SK-N-SH (cell line): ENCODE results near the gene GABRB1. TPM values are rescaled to one million over a fixed set of nuclear protein-coding genes. Genes with fewer than 3 reads are reported as not detected.

Experiments
- CTCF ChIA-PET: fragments of 300-600, 350-600 bp; formaldehyde crosslinking; extraction: SDS; loops from one replicate; lab custom pipeline; 2021; lab: Yijun Ruan, JAX
- POLR2A ChIA-PET: fragments of 350-600 bp; sonication (Branson Sonifier 250); formaldehyde crosslinking; extraction: SDS; loops from one replicate; lab custom pipeline; 2020; ENCODE audit warnings: antibody characterized with exemption, inconsistent platforms; lab: Yijun Ruan, JAX
- DNase-seq: peaks from one replicate; pipeline ENCODE4 v3.0.0; 2012
- H2AFZ ChIP-seq: fragments of 200-600 bp; sonication (generic); 2 replicates; pipeline ENCODE4 v1.8.1; 2016; ENCODE audit warnings: antibody characterized with exemption, mild to moderate bottlenecking, low read depth
- H3F3A ChIP-seq: fragments of 200-600 bp; sonication (generic); replicated peaks from 2 replicates; pipeline ENCODE3; 2016; ENCODE audit warnings: antibody characterized with exemption, mild to moderate bottlenecking; ENCODE audit not compliant: insufficient read depth
- H3K27ac ChIP-seq, 2 experiments: fragments of 200-500 bp in 1 of 2; fragments of 200-600 bp in 1 of 2; sonication (Bioruptor generic) in 1 of 2; sonication (generic), shearing (Covaris generic) in 1 of 2; 2 replicates each; pipeline versions ENCODE4 v1.5.1 to v1.6.1; 2014 to 2016; ENCODE audit warnings: low read depth in 2 of 2, inconsistent platforms in 1 of 2, low read length in 1 of 2, mild to moderate bottlenecking in 1 of 2, mixed read lengths in 1 of 2
- H3K27me3 ChIP-seq: fragments of 200-600 bp; sonication (generic), shearing (Covaris generic); 2 replicates; pipeline ENCODE4 v1.6.1; 2016; ENCODE audit warnings: mixed run types; ENCODE audit not compliant: insufficient read depth
- H3K36me3 ChIP-seq, 2 experiments: fragments of 200-500 bp in 1 of 2; fragments of 200-600 bp in 1 of 2; sonication (Bioruptor generic) in 1 of 2; sonication (generic) in 1 of 2; replicated peaks in 1 of 2; 2 replicates each; pipeline versions ENCODE3 to v1.5.1; 2014 to 2016; ENCODE audit warnings: low read length in 1 of 2, mild to moderate bottlenecking in 1 of 2; ENCODE audit not compliant: insufficient read depth in 2 of 2, control insufficient read depth in 1 of 2
- H3K4me1 ChIP-seq, 2 experiments: fragments of 200-500 bp in 1 of 2; fragments of 200-600 bp in 1 of 2; sonication (Bioruptor generic) in 1 of 2; sonication (generic), shearing (Covaris generic) in 1 of 2; 2 replicates each; pipeline versions ENCODE4 v1.5.1 to v1.6.1; 2014 to 2016; ENCODE audit warnings: low read depth in 1 of 2, low read length in 1 of 2, mixed run types in 1 of 2; ENCODE audit not compliant: insufficient read depth in 2 of 2, control insufficient read depth in 1 of 2
- H3K4me2 ChIP-seq: fragments of 200-600 bp; sonication (generic), shearing (Covaris generic); 2 replicates; pipeline ENCODE4 v1.6.1; 2017; ENCODE audit warnings: mixed run types
- H3K4me3 ChIP-seq, 2 experiments: fragments of 200-500 bp in 1 of 2; fragments of 200-600 bp in 1 of 2; sonication (Bioruptor generic) in 1 of 2; sonication (generic), shearing (Covaris generic) in 1 of 2; 2 replicates each; pipeline versions ENCODE4 v1.5.1 to v1.8.1; 2014 to 2016; ENCODE audit warnings: low read depth in 2 of 2, inconsistent platforms in 1 of 2, low read length in 1 of 2, mild to moderate bottlenecking in 1 of 2, mixed read lengths in 1 of 2, moderate library complexity in 1 of 2
- H3K79me2 ChIP-seq: fragments of 200-600 bp; sonication (generic); 2 replicates; pipeline ENCODE4 v1.8.1; 2017; ENCODE audit warnings: mild to moderate bottlenecking; ENCODE audit not compliant: insufficient read depth
- H3K9ac ChIP-seq: fragments of 200-600 bp; sonication (generic); 2 replicates; pipeline ENCODE4 v1.6.1; 2017; ENCODE audit warnings: mixed run types
- H3K9me2 ChIP-seq: fragments of 200-600 bp; sonication (generic); 2 replicates; pipeline ENCODE4 v1.6.1; 2017; ENCODE audit warnings: mixed run types
- H3K9me3 ChIP-seq: fragments of 200-600 bp; sonication (generic); 2 replicates; pipeline ENCODE4 v1.6.1; 2017; ENCODE audit warnings: mixed run types, mild to moderate bottlenecking, moderate library complexity
- H4K20me1 ChIP-seq: fragments of 200-600 bp; sonication (generic); 2 replicates; pipeline ENCODE4 v1.6.1; 2017; ENCODE audit warnings: mild to moderate bottlenecking, mixed run types; ENCODE audit not compliant: insufficient read depth
- CHD2 ChIP-seq: fragments of 150-350 bp; IDR thresholded peaks from 2 replicates; pipeline ENCODE4 v1.6.1; 2018; ENCODE audit warnings: low read length; ENCODE audit not compliant: partially characterized antibody
- ELF1 ChIP-seq: IDR thresholded peaks from 2 replicates; pipeline ENCODE4 v1.4.0; 2012
- FOSL2 ChIP-seq: IDR thresholded peaks from 2 replicates; pipeline ENCODE4 v1.4.0; 2012; ENCODE audit warnings: low read depth, mild to moderate bottlenecking, moderate library complexity, borderline replicate concordance
- FOXM1 ChIP-seq: IDR thresholded peaks from 2 replicates; pipeline ENCODE4 v1.4.0; 2012; ENCODE audit warnings: low read depth, mild to moderate bottlenecking
- GABPA ChIP-seq: IDR thresholded peaks from 2 replicates; pipeline ENCODE4 v1.4.0; 2012; ENCODE audit warnings: low read depth, mild to moderate bottlenecking
- IRF3 ChIP-seq: fragments of 150-350 bp; IDR thresholded peaks from 2 replicates; pipeline ENCODE4 v1.6.1; 2016; ENCODE audit warnings: mild to moderate bottlenecking, low read depth, low read length
- PBX3 ChIP-seq: IDR thresholded peaks from 2 replicates; pipeline ENCODE4; 2012
- POLR2AphosphoS5 ChIP-seq: IDR thresholded peaks from 2 replicates; pipeline ENCODE4 v1.6.1; 2012; ENCODE audit warnings: low read depth, low read length
- RAD21 ChIP-seq: IDR thresholded peaks from 2 replicates; pipeline ENCODE4 v1.6.1; 2012; ENCODE audit warnings: mild to moderate bottlenecking, low read length
- RCOR1 ChIP-seq: fragments of 150-350 bp; IDR thresholded peaks from 2 replicates; pipeline ENCODE4 v1.6.1; 2017; ENCODE audit warnings: antibody characterized with exemption, low read length
- SMC3 ChIP-seq: IDR thresholded peaks from 2 replicates; pipeline ENCODE4 v1.6.1; 2012; ENCODE audit warnings: low read depth, low read length, improper control_type of control experiment
- TAF1 ChIP-seq: IDR thresholded peaks from 2 replicates; pipeline ENCODE4 v1.6.1; 2012; ENCODE audit warnings: low read depth, mild to moderate bottlenecking, low read length, moderate library complexity, borderline replicate concordance
- TEAD4 ChIP-seq: IDR thresholded peaks from 2 replicates; pipeline ENCODE4 v1.4.0; 2012; ENCODE audit warnings: mild to moderate bottlenecking, borderline replicate concordance; ENCODE audit not compliant: insufficient read depth
- USF2 ChIP-seq: fragments of 150-350 bp; IDR thresholded peaks from 2 replicates; pipeline ENCODE4 v1.6.1; 2017; ENCODE audit warnings: antibody characterized with exemption, low read length, low read depth, borderline replicate concordance
- YY1 ChIP-seq: IDR thresholded peaks from 2 replicates; pipeline ENCODE4 v1.4.0; 2012; ENCODE audit warnings: low read depth, mild to moderate bottlenecking
- WGBS: methylation state at CpG from one replicate; pipeline ENCODE4 v1.1.6; 2017; ENCODE audit warnings: low lambda C conversion rate; 5-methylcytosine and 5-hydroxymethylcytosine counted together
- polyA plus RNA-seq, 3 experiments: library from polyadenylated mRNA; depleted of rRNA; stranded (reverse); fragments of >200 nt; gene quantifications; 2 replicates each; pipeline ENCODE4 v1.2.3, GENCODE V29; 2012

Gene GABRB1
- polyA plus RNA-seq, 1 of the 3 experiments (the other 2 are of a cell fraction): not detected

- Histone ChIP-seq H3F3A (peaks cover 4% of the 10 kb centered on the region), H3K4me1 (peaks cover 0 to 19% of the 10 kb centered on the region in 2 experiments; a peak in 2 of 4 replicates), H3K4me2 (no peak overlapping the region), H3K9me2 (no peaks in the 10 kb centered on the region), H3K4me3 (no peak overlapping the region), H3K9me3 (no peaks in the 10 kb centered on the region), H3K9ac (no peak overlapping the region), H3K27ac (no peak overlapping the region), H3K79me2 (no peaks in the 10 kb centered on the region), H3K27me3 (no peaks in the 10 kb centered on the region), H4K20me1 (no peaks in the 10 kb centered on the region), H3K36me3 (no peaks in the 10 kb centered on the region), H2AFZ (no peak overlapping the region)
- TF ChIP-seq SMC3: no peak
- TF ChIP-seq RAD21: no peak
- WGBS: 88% methylated on average over 3 of the region's 3 CpGs
- POLR2A ChIA-PET: no interaction called here
- CTCF ChIA-PET: interaction anchor here (1.3 kb wide), 1 partner anchor 90 kb away, joined by 6 read pairs; no protein-coding TSS in a partner anchor
- no peak for DNase-seq
These were observed 441.9 kb downstream of the GABRB1 start for GRCh38 chr4:47473141-47473750.

GRCh38 chr4:47474799-47475198, 443.4 kb downstream of the GABRB1 start:
- TF ChIP-seq ELF1 (no peak), POLR2AphosphoS5 (no peak), FOXM1 (no peak), CHD2 (no peak), RAD21 (no peak), TAF1 (no peak), YY1 (no peak), IRF3 (no peak), TEAD4 (no peak), PBX3 (no peak), USF2 (no peak), GABPA (no peak), FOSL2 (no peak), RCOR1 (no peak)
- TF ChIP-seq, all 33 proteins: peak for 0
- H3K9me2 ChIP-seq: no peaks in the 10 kb centered on the region
- peaks cover 0 to 8% of the 10 kb centered on the region in 2 experiments; a peak in 2 of 4 replicates for H3K4me1 ChIP-seq
- H4K20me1 ChIP-seq: no peaks in the 10 kb centered on the region
- H3K27ac ChIP-seq: no peak overlapping the region
- DNase-seq: no peak
- 83% methylated on average over 4 of the region's 4 CpGs for WGBS
- CTCF ChIA-PET: no interaction called here
- H3K79me2 ChIP-seq: no peaks in the 10 kb centered on the region
- H3K27me3 ChIP-seq: no peaks in the 10 kb centered on the region
- H3K9ac ChIP-seq: no peak overlapping the region
- no peak overlapping the region for H3K4me3 ChIP-seq
- POLR2A ChIA-PET: no interaction called here
- no peak overlapping the region for H3K4me2 ChIP-seq
- no peaks in the 10 kb centered on the region for H3K9me3 ChIP-seq
- H3K36me3 ChIP-seq: no peaks in the 10 kb centered on the region
- H3F3A ChIP-seq: peaks cover 4% of the 10 kb centered on the region
- no peak overlapping the region for H2AFZ ChIP-seq
